Heart right ventricle (tissue), 16 donors: ENCODE results near the gene COMP. TPM values are rescaled to one million over a fixed set of nuclear protein-coding genes. Genes with fewer than 3 reads are reported as not detected.
A peak's percentile ranks its signal among the peaks of the same experiment; 100 is the strongest.

Experiments used
- ATAC-seq, 8 donors: fragments of 200-7000 bp; cut with Tn5 transposase; one replicate each; pipeline ENCODE4 v1.9.1; 2020; ENCODE audit warnings: mild to moderate bottlenecking in 8 of 8, moderate library complexity in 8 of 8, moderate number of reproducible peaks in 1 of 8
- DNase-seq, 2 donors: peaks; one replicate each; pipeline ENCODE4 v3.0.0-alpha.2; 2020
- H3K27ac ChIP-seq, 10 donors: fragments of 200-600 bp; sonication (generic) in 2 of 10; one replicate each; pipeline versions ENCODE4 v1.5.0 to v1.8.0; 2020 to 2022; ENCODE audit warnings: mild to moderate bottlenecking in 3 of 10
- H3K27me3 ChIP-seq, 7 donors: fragments of 200-600 bp; one replicate each; pipeline ENCODE4 v1.8.0; 2021 to 2022; ENCODE audit warnings: mild to moderate bottlenecking in 2 of 7
- H3K36me3 ChIP-seq, 9 donors: fragments of 200-600 bp; sonication (generic) in 1 of 9; one replicate each; pipeline versions ENCODE4 v1.5.0 to v1.8.0; 2020 to 2022; ENCODE audit warnings: mild to moderate bottlenecking in 2 of 9
- H3K4me1 ChIP-seq, 9 donors: fragments of 200-600 bp; sonication (generic) in 1 of 9; one replicate each; pipeline versions ENCODE4 v1.5.0 to v1.8.0; 2020 to 2022; ENCODE audit warnings: mild to moderate bottlenecking in 4 of 9
- H3K4me3 ChIP-seq, 10 donors: fragments of 200-600 bp; sonication (generic) in 2 of 10; one replicate each; pipeline versions ENCODE4 v1.5.0 to v1.8.0; 2020 to 2022; ENCODE audit warnings: mild to moderate bottlenecking in 7 of 10, moderate library complexity in 2 of 10
- H3K9me3 ChIP-seq, 11 donors: fragments of 200-600 bp in 10 of 11; sonication (generic) in 2 of 11; one replicate each; pipeline versions ENCODE4 v1.5.0 to v1.8.0; 2013 to 2022; ENCODE audit warnings: mild to moderate bottlenecking in 2 of 11, control low read depth in 1 of 11, moderate library complexity in 1 of 11
- WGBS, 2 donors: extraction: QIAGEN DNeasy Blood & Tissue Kit; methylation state at CpG; one replicate each; pipeline ENCODE4 v1.1.7; 2013; ENCODE audit warnings: inconsistent platforms in 1 of 2; 5-methylcytosine and 5-hydroxymethylcytosine counted together
- intact Hi-C, 10 donors: fragments of 100-400 bp; cut with DNase I; formaldehyde crosslinking; loops; one replicate each; pipeline versions ENCODE4 v1.11.1 to v1.14.2; 2022
- long read RNA-seq, 3 donors: library from polyadenylated mRNA; unstranded; transcript quantifications; one replicate each; pipeline ENCODE4 v2.0.0, GENCODE V29; 2020 to 2021
- polyA plus RNA-seq, 2 donors: library from polyadenylated mRNA; stranded (reverse); fragments of 200-250 nt; gene quantifications; one replicate each; pipeline ENCODE4 v1.2.3, GENCODE V29; 2013
- total RNA-seq, 10 donors: library from RNA; stranded (reverse); fragmentation: NEBNext Ultra II Directional in 3 of 10; extraction: Animal tissue kit (Norgen Biotek cat#: 25700) in 3 of 10; gene quantifications; one replicate each; pipeline versions ENCODE4 v1.2.1 to v1.2.4, GENCODE V29; 2021 to 2023
- TF ChIP-seq, protein P1 (sequence below), 9 donors: fragments of 200-600 bp; sonication (generic) in 2 of 9; IDR thresholded peaks; one replicate each; pipeline versions ENCODE4 v1.5.0 to v1.8.0; 2021 to 2022; ENCODE audit warnings: antibody characterized with exemption in 9 of 9, mild to moderate bottlenecking in 5 of 9, moderate library complexity in 1 of 9
- donor health status: Arrhythmogenic right ventricular cardiomyopathy.
- donor health status: ischemic (EF 13 %, LVEDD 7.1; RV severe dilation, severe dysfunction).
- donor health status: healthy with polysubstance abuse.
- donor health status: DM: no; HTN: yes; CAD: no.
- donor health status: DM: no; HTN: no; CAD: no.
- donor health status: ischemic (EF 25% LVEDD 6.9; RV normal size, moderate dysfunction).
- donor health status: ischemic (EF 25% LVEDD 5.7; RV mildly dilated, moderate dysfunction).
- donor health status: healthy.
- donor health status: DM: yes; HTN: yes; CAD: no.
- donor health status: Ischemic cardiomyopathy.
- donor health status: ischemic (EF 35%, LVEDD 5.7; RV mildly dilated, moderate dysfunction).
- donor health status: nonischemic (EF 11% LVEDD 7.7; RV severe dilation, severe dysfunction).
- donor health status: DM: yes; HTN: yes; CAD: no.
- donor health status: PGD.
- donor health status: ischemic (EF 29% LVEDD 5.4; RV normal size, mild dysfunction).
- donor health status: nonischemic (EF 23%, LVEDD 6.1; RV moderate dilation, normal function).

COMP gene
- total RNA-seq: 1 to 10 TPM in 3 of 10 donors, under 1 TPM in 5, not detected in 2; 0.13 to 5.9 (median 0.43) TPM
- 1 to 10 TPM in 1 of 2 donors, under 1 TPM in 1; 0.29 to 2.4 TPM for polyA plus RNA-seq
- long read RNA-seq, donor 1: 0 reads
- long read RNA-seq, donor 2: 0 reads
- long read RNA-seq, donor 3: 0 reads

DNA sequence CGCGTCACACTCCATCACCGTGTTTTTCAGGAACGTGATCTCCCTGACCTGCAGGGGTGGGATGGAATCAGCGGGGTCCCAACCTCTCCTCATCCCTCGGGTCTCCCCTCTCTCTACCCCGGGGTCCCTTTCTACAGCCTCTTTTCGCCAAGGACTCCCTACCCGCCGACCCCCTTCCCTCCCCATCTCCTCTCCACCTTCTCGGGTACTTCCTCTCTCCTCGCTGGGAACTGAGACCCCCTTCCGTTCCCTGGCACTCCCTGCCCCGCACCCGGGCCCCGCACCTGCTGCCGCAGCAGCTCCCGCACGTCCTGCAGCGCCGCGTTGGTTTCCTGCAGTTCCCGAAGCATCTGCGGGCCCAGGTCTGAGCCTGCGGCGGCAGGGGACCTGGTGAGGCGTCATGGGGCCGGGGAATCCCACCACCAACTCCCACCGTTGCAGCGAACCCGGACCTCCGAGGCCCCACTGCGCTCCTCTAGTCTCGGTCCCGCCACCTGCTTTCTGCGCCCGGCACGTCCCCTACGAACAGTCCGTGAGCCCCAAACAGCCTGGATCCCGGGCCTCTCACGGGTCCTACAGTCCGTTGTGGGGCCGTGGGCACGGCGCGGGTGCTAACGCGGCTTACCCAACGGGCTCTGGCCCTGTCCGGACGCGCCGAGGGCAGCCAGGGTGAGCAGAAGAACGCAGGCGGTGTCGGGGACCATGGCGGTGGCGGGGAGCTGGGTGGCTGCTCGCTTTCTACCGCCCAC, at the start of gene COMP:
COMP (minus strand) TSS at position 740 of the 749 bp plus-strand sequence; CDS start at position 704, 36 bp downstream.
- DNase-seq (no peak), ATAC-seq (no peak)
- Histone ChIP-seq H3K9me3 (no peaks in the 10 kb centered on the region), H3K27me3 (peaks cover 43 to 99% (median 97%) of the 10 kb centered on the region in 7 donors), H3K4me3 (peak within 1 kb of the TSS in 9 of 10 donors; percentile 17 to 48 (median 34)), H3K36me3 (no peaks in the 10 kb centered on the region), H3K4me1 (peaks cover 8 to 45% (median 39%) of the 10 kb centered on the region in 9 donors), H3K27ac (no peak within 1 kb of the TSS)
- intact Hi-C loops: no loop called here
- WGBS, 2 donors: 3 to 4% methylated on average over 61 of the region's 61 CpGs
- TF ChIP-seq, protein P1, sequence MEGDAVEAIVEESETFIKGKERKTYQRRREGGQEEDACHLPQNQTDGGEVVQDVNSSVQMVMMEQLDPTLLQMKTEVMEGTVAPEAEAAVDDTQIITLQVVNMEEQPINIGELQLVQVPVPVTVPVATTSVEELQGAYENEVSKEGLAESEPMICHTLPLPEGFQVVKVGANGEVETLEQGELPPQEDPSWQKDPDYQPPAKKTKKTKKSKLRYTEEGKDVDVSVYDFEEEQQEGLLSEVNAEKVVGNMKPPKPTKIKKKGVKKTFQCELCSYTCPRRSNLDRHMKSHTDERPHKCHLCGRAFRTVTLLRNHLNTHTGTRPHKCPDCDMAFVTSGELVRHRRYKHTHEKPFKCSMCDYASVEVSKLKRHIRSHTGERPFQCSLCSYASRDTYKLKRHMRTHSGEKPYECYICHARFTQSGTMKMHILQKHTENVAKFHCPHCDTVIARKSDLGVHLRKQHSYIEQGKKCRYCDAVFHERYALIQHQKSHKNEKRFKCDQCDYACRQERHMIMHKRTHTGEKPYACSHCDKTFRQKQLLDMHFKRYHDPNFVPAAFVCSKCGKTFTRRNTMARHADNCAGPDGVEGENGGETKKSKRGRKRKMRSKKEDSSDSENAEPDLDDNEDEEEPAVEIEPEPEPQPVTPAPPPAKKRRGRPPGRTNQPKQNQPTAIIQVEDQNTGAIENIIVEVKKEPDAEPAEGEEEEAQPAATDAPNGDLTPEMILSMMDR (IDR thresholded peaks at IDR 0.05): no peak

DNA sequence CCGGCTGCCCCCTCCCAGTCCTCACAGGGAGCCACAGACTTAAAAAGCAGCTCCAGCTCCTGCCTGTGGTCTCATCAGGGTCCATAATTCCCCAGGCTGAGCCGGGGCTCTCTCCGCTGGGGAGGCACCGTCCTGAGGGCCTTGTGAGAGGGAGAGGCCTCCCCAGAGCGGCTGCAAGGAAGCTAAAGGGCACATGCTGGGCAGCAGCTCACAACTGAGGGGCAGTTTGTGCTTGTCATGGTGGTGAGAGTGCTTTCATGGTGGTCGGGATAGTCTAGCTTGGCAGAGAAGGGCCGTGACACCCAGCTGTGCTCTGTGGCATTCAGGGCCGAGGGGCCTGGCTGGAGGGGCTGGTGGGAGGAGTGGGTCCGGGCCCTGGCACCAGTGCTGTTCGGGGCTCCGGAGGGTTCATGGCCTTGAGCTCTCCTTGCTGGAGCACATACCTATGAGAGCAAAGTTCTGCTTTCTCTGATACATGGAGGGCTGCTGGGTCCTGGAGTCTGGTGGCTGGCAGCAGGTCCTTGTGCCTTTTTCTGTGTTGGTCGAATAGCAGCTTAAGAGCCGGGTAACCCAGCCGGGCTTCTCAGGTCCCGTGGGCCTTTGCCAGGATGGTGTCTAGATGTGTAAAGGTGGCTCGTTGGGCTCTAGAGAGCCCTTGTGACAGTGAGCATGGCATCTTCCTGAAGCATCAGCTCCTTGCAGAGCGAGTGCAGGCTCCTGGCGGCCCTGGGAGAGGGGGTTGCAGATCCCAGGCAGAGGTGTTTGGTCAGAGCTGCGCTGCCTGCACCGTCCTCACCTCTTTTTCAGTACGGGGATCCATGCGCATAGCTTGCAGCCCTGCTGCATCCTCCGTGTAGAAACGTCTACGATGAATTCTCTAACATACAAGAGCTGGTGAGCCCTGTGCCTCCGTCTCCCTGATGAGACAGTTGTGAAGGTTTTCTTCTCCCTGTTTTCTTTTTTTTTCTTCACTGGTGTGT, 49.5 kb upstream of the COMP start:
- Histone ChIP-seq H3K27me3 (no peaks in the 10 kb centered on the region), H3K4me1 (peaks cover 19 to 99% (median 87%) of the 10 kb centered on the region in 9 donors), H3K4me3 (no peak overlapping the region), H3K9me3 (no peaks in the 10 kb centered on the region), H3K27ac (no peak overlapping the region), H3K36me3 (peaks cover 0 to 32% (median 0%) of the 10 kb centered on the region in 9 donors)
- intact Hi-C loops: loop anchor here in 7 of 10 donors (10.0 kb wide), 4 partner anchors 236 to 386 kb away; partner anchors contain the start of gene CRLF1 (in 1 of the 7)
- TF ChIP-seq, protein P1 (IDR thresholded peaks at IDR 0.05): no peak
- 72 to 75% methylated on average over 26 of the region's 26 CpGs for WGBS, 2 donors
- ATAC-seq: peak in 1 of 8 donors; percentile 13
- DNase-seq: no peak

- intact Hi-C loops: loop anchor here in 9 of 10 donors (10.0 kb wide), 6 partner anchors 155 to 385 kb away; partner anchors contain the start of genes CRTC1 (in 2 of the 9) and CRLF1 (in 1 of the 9)
- H3K27me3 ChIP-seq: no peaks in the 10 kb centered on the region
Measured at GRCh38 chr19:18839465-18840287, 48.6 kb upstream of the COMP start.

More at GRCh38 chr19:18839465-18840287, 48.6 kb upstream of the COMP start:
- peaks cover 0 to 41% (median 0%) of the 10 kb centered on the region in 9 donors for H3K36me3 ChIP-seq
- H3K4me3 ChIP-seq: no peak overlapping the region
- ATAC-seq (peak in 6 of 8 donors; percentile 10 to 47 (median 24)), DNase-seq (no peak)
- H3K4me1 ChIP-seq: peaks cover 21 to 100% (median 91%) of the 10 kb centered on the region in 9 donors
- H3K9me3 ChIP-seq: no peaks in the 10 kb centered on the region
- 74 to 77% methylated on average over 15 of the region's 15 CpGs for WGBS, 2 donors
- TF ChIP-seq, protein P1 (IDR thresholded peaks at IDR 0.05): no peak
- H3K27ac ChIP-seq: peak overlapping the region in 1 of 10 donors; percentile 48
